NCI-H1417 (cell line): ENCODE data around the gene FGFR1OP2.

Source experiments
- DNase-seq, 3 experiments: peaks; one replicate each; lab custom pipeline; 2025; lab: John Stamatoyannopoulos, UW

Gene FGFR1OP2

GRCh38 chr12:27003421-27004381 is 65.4 kb downstream of the FGFR1OP2 start:
- DNase-seq = peak in 1 of 3 experiments; percentile 38

GRCh38 chr12:27005495-27005894 is 67.2 kb downstream of the FGFR1OP2 start:
- no peak for DNase-seq

DNA sequence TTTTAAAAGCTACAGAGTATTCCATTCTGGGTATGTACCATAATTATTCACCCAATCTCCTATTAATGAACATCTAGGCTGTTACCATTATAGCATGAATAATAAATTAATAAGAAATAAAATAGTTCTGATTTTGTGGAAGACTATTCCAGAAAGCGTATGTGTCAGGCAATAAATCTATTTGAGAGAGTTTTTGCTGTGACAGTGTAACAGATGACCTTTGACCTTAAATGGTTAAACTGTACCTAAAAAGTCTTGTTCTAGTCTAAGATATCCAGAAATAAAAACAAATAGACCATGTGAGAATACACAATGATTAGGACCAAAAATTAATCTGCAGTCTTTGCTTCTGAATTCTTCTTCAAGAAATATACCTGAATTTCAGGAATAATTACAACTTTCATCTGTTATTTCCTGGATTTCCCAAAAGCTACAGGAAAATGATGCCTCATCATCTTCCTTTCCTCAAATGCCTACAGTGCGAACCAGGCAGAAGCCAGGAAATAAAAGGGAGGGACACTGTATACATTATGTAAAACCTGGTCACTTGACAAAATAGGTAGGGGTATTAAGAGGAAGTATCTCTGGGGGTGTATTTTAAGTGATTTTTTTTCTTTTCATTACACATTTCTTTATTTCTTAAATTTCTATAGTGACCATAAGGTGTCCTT is 68.7 kb downstream of the FGFR1OP2 start:
- no peak for DNase-seq

DNA sequence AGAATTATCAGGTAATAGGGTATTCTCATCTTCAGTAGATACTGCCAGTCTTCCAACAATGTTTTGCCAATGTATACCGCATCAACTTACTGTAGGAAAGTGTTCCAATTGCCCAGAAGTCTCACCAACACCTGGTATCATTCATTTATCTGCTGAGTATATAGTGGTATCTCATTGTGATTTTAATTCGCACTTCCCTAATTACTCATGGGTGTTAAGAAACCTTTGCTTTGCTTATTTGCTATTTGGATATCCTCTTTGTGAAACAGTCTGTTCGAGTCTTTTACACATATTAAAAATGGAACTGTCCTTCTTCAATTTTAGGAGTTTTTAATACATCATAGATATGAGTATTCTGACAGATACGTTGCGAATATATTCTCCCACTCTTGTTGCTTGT is 69.8 kb downstream of the FGFR1OP2 start:
- no peak for DNase-seq

DNA sequence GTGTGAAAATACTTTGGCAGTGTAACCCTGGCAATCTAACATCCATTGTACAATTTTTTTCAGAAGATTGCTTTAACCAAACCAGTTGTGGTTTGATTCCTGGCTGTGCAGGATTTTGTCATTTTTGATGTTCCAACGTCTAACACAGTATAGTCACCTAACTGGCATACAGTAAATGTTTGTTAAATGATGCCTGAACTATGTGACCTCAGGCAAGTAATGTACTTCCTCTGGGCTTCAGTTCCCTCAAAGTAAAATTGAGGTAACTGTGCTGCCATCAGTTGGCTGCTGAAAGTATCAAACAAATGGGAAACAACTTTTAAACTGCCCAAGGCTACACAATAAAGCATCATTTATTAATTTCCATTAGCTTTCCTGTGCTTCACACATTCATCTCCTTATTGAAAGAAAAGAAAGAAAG is 71.6 kb downstream of the FGFR1OP2 start:
- no peak for DNase-seq

DNA sequence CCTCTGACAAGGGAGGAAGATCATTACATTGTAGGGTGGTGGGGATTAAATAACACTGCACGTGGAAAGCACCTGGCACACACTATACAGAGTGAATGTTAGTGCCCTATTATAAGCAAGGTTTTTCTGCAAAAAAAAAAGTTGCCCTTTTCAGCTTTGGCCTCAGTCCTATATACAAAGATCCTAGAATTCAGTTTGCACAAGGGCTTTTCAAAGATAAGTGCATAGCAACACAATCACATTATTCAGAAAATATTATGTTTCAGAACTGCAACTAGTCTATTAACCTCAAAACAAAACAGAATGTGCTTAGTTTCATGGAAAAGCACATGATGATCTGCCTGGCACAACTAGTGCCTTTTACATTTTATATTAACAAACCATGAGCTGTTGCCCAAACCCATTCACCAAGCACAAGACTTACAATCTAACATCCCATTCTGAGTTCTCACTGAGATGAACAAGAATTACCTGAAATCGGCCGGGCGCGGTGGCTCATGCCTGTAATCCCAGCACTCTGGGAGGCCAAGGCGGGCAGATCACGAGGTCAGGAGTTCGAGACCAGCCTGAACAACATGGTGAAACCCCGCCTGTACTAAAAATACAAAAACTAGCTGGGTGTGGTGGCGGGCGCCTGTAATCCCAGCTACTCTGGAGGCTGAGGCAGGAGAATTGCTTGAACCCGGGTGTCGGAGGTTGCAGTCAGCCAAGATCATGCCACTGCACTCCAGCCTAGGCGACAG is 74.1 kb downstream of the FGFR1OP2 start:
- peak in 1 of 3 experiments; percentile 20 for DNase-seq

DNA sequence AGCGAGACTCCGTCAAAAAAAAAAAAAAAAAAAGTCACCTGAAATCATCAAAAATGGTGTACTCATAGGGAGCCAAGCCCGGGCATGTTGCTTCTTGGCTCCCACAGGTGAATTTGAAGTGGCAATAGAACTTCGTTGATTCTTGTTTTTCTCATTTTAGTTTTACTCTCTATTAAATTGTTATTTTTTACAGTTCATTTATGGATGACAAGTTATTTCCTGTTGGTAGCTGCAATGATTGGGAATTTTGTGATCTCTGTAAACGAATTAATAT is 74.6 kb downstream of the FGFR1OP2 start:
- DNase-seq = peak in 1 of 3 experiments; percentile 36

GRCh38 chr12:27013611-27014084 is 75.4 kb downstream of the FGFR1OP2 start:
- DNase-seq = peak in 1 of 3 experiments; percentile 36

GRCh38 chr12:27014085-27014858 is 76.0 kb downstream of the FGFR1OP2 start, which contains the start of gene TM7SF3:
Gene TM7SF3, minus strand, starts transcription at chr12:27014384. Its CDS starts 216 bp downstream, at chr12:27014168.
- peak; percentile 93 to 98 (median 97) for DNase-seq

DNA sequence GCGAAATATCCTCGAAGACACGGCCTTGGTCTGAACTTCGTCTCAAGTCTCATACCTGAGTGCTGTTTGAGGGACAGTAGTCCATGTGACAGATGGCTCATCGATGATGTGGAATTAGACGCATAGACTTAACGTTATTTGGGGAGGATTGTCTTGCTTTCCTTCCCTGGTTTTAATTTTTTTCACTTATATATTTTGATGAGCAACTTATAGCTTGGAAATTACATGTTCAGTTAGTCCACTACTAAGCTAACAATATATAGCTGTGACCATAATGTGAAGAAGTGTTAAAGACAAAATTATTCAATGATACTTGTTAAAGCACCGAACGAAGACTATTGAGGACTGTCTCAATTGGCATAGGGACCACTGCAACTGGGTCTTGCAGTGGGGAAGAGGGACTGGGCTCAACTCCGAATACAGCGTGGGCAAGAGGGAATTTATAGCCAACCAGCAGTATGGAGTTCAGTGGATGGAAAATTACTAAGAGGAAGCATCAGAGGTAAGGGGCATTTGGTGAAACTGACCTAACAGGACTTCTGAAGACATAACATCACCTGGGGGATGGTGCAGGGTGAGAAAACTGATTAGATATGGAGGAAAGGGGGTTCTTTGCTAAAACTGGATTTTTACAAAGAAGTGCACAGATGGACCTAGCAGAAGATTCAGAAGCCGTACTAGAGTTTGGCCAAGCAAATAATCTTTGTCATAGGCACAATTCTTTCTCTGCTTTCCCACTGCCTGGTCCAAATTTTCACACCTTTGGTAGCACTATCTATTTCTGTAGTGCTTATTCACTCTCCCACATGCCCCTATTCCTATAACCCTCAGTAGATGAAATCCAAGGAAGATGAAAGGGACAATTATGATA is 76.8 kb downstream of the FGFR1OP2 start:
- DNase-seq = peak in 1 of 3 experiments; percentile 23

DNA sequence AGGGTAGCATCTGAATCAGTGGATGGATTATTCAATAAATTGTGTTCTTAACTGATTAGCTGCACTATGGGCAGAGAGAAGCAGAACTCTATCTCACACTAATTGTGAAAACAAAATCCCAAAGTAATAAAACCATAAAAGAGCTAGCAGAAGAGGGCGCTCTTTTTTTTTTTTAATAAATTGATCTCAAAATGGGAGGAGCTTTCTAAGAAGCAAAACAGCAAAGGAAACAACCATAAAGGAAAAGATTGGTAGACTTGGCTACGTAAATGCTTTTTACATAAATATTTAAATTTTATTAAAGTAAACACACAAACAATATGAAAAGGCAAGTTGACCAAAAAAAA is 77.4 kb downstream of the FGFR1OP2 start:
- peak in 2 of 3 experiments; percentile 11 to 70 for DNase-seq
